Muscle layer of duodenum (tissue), 2 donors: Measurements from ENCODE around the gene KMT2C.

Experiments used
- H3K27ac ChIP-seq: one replicate; pipeline ENCODE4 v1.7.0; 2013; ENCODE audit warnings: mild to moderate bottlenecking, low read length
- H3K27me3 ChIP-seq: one replicate; pipeline ENCODE4 v1.7.0; 2013; ENCODE audit warnings: low read depth, mild to moderate bottlenecking, control low read depth, low read length
- H3K36me3 ChIP-seq, 2 donors: one replicate each; pipeline ENCODE4 v1.7.0; 2013; ENCODE audit warnings: low read length in 2 of 2, control low read depth in 1 of 2, mild to moderate bottlenecking in 1 of 2; ENCODE audit not compliant: insufficient read depth in 2 of 2, control insufficient read depth in 1 of 2
- H3K4me1 ChIP-seq, 2 donors: one replicate each; pipeline ENCODE4 v1.7.0; 2013; ENCODE audit warnings: low read length in 2 of 2, mild to moderate bottlenecking in 2 of 2, control low read depth in 1 of 2, moderate library complexity in 1 of 2; ENCODE audit not compliant: insufficient read depth in 2 of 2, control insufficient read depth in 1 of 2
- H3K4me3 ChIP-seq, 2 donors: one replicate each; pipeline ENCODE4 v1.7.0; 2013; ENCODE audit warnings: low read length in 2 of 2, low read depth in 1 of 2, mild to moderate bottlenecking in 1 of 2
- H3K9me3 ChIP-seq, 2 donors: one replicate each; pipeline ENCODE4 v1.7.0; 2013; ENCODE audit warnings: low read length in 2 of 2, control low read depth in 1 of 2, mild to moderate bottlenecking in 1 of 2; ENCODE audit not compliant: control insufficient read depth in 1 of 2
- donor health status: healthy.

KMT2C gene

DNA sequence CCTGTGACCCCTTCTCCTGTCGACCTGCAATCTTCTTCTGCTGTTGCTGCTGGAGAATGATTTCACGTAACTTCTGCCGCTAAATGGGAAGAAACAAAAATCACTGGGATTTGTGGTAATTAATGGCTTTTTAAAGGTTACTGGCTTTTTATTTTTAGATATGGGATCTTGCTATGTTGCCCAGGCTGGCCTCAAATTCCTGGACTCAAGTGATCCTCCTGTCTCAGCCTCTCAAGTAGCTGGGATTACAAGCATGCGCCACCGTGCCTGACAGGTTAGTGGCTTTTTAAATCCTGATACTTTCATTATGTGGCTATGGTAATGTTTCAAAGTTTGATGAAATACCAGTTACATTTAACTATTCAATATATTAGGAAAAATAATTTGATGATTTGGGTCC lies 255.8 kb downstream of the KMT2C start:
- Histone ChIP-seq H3K27me3 (no peaks in the 10 kb centered on the region), H3K4me3 (no peak overlapping the region), H3K9me3 (no peaks in the 10 kb centered on the region), H3K4me1 (no peaks in the 10 kb centered on the region), H3K27ac (no peak overlapping the region), H3K36me3 (peaks cover 58 to 70% of the 10 kb centered on the region in 2 donors)

GRCh38 chr7:152178405-152179058 lies 257.3 kb downstream of the KMT2C start:
- H3K27ac ChIP-seq = no peak overlapping the region
- H3K36me3 ChIP-seq = peaks cover 62 to 66% of the 10 kb centered on the region in 2 donors
- H3K9me3 ChIP-seq = no peaks in the 10 kb centered on the region

GRCh38 chr7:152177681-152178404 lies 258.0 kb downstream of the KMT2C start:
- Histone ChIP-seq H3K9me3 (no peaks in the 10 kb centered on the region), H3K4me1 (no peaks in the 10 kb centered on the region), H3K36me3 (peaks cover 63 to 66% of the 10 kb centered on the region in 2 donors), H3K4me3 (no peak overlapping the region), H3K27ac (no peak overlapping the region), H3K27me3 (no peaks in the 10 kb centered on the region)

More at GRCh38 chr7:152178405-152179058, 257.3 kb downstream of the KMT2C start:
- no peaks in the 10 kb centered on the region for H3K27me3 ChIP-seq
- H3K4me3 ChIP-seq = no peak overlapping the region
- no peaks in the 10 kb centered on the region for H3K4me1 ChIP-seq

- H3K9me3 ChIP-seq = no peaks in the 10 kb centered on the region
- H3K27me3 ChIP-seq = no peaks in the 10 kb centered on the region
- no peak overlapping the region for H3K4me3 ChIP-seq
- peaks cover 59 to 60% of the 10 kb centered on the region in 2 donors for H3K36me3 ChIP-seq
- no peaks in the 10 kb centered on the region for H3K4me1 ChIP-seq
- H3K27ac ChIP-seq = no peak overlapping the region
Measured at GRCh38 chr7:152176797-152177196, 259.0 kb downstream of the KMT2C start.

DNA sequence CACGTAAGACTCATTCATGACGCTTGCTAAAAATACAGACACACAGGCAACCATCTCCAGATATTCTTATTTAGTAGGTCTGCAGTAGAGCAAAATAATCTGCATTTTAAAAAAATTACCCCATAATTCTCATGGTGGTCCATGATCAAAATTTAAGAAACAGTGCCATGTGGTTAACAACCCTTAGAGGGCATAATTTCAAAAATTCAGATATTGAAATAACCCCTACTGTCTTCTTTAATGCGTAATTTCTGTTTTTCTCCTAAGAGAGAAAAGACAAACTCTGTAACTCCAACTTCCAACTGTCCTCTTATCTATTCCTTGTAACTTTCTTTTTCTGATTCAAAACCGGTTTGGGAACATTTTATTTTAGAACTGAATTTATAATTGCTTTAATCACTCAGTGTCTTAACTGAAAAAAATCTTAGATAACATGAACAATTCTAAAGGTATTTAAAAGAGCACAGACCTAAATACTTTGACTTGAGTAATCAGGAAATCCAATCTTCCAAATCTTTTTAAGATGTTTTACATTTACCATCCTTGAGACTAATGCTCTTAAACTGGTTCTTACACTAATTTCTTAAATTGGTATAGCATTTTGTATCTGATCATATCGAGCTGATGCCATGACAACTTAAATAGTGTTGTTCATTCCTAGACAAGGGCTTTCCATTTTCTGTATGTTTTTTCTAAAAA lies 262.3 kb downstream of the KMT2C start:
- H3K4me3 ChIP-seq = no peak overlapping the region
- no peaks in the 10 kb centered on the region for H3K9me3 ChIP-seq
- no peaks in the 10 kb centered on the region for H3K4me1 ChIP-seq
- H3K36me3 ChIP-seq = peaks cover 52 to 59% of the 10 kb centered on the region in 2 donors
- no peak overlapping the region for H3K27ac ChIP-seq
- no peaks in the 10 kb centered on the region for H3K27me3 ChIP-seq

- Histone ChIP-seq H3K27me3 (no peaks in the 10 kb centered on the region), H3K36me3 (peaks cover 55 to 68% of the 10 kb centered on the region in 2 donors), H3K9me3 (no peaks in the 10 kb centered on the region), H3K4me3 (no peak overlapping the region), H3K4me1 (no peaks in the 10 kb centered on the region), H3K27ac (no peak overlapping the region)
Measured at GRCh38 chr7:152162287-152162686, 273.5 kb downstream of the KMT2C start.

GRCh38 chr7:152161171-152161570 lies 274.6 kb downstream of the KMT2C start:
- Histone ChIP-seq H3K27ac (no peak overlapping the region), H3K4me3 (no peak overlapping the region), H3K9me3 (no peaks in the 10 kb centered on the region), H3K4me1 (no peaks in the 10 kb centered on the region), H3K36me3 (peaks cover 53 to 67% of the 10 kb centered on the region in 2 donors), H3K27me3 (no peaks in the 10 kb centered on the region)

- H3K36me3 ChIP-seq = peaks cover 68% of the 10 kb centered on the region in 2 donors
- no peaks in the 10 kb centered on the region for H3K27me3 ChIP-seq
- no peak overlapping the region for H3K27ac ChIP-seq
- no peaks in the 10 kb centered on the region for H3K9me3 ChIP-seq
- no peaks in the 10 kb centered on the region for H3K4me1 ChIP-seq
- H3K4me3 ChIP-seq = no peak overlapping the region
Measured at GRCh38 chr7:152158801-152159587, 276.8 kb downstream of the KMT2C start.

DNA sequence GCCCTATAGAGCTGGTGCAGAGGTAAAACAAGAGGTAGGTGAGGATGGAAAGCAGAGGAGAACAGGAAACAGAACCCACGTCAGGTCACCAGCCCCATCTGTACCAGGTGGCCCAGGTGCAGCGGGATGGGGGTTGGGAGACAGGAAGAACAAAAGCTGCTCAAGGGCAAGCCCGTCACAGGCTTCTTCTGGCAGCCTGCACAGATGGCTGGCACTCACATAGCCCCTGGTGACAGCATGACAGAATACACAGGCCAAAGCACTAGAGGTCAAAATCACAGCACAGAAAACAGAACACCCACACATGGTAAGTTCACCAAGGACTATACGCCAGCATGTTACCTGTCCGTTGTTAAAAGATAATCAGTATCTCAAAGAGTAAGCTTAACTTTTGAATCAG lies 283.5 kb downstream of the KMT2C start:
- no peaks in the 10 kb centered on the region for H3K27me3 ChIP-seq
- no peaks in the 10 kb centered on the region for H3K9me3 ChIP-seq
- H3K4me1 ChIP-seq = no peaks in the 10 kb centered on the region
- H3K36me3 ChIP-seq = peaks cover 82 to 88% of the 10 kb centered on the region in 2 donors
- no peak overlapping the region for H3K4me3 ChIP-seq
- H3K27ac ChIP-seq = no peak overlapping the region

GRCh38 chr7:152149363-152149762 lies 286.4 kb downstream of the KMT2C start:
- H3K36me3 ChIP-seq = peaks cover 80 to 86% of the 10 kb centered on the region in 2 donors
- no peaks in the 10 kb centered on the region for H3K9me3 ChIP-seq
- H3K4me3 ChIP-seq = no peak overlapping the region
- no peaks in the 10 kb centered on the region for H3K4me1 ChIP-seq
- H3K27ac ChIP-seq = no peak overlapping the region
- no peaks in the 10 kb centered on the region for H3K27me3 ChIP-seq

- no peaks in the 10 kb centered on the region for H3K9me3 ChIP-seq
- H3K4me3 ChIP-seq = no peak overlapping the region
- no peak overlapping the region for H3K27ac ChIP-seq
- H3K27me3 ChIP-seq = no peaks in the 10 kb centered on the region
- H3K4me1 ChIP-seq = no peaks in the 10 kb centered on the region
- H3K36me3 ChIP-seq = peaks cover 80 to 86% of the 10 kb centered on the region in 2 donors
Measured at GRCh38 chr7:152148706-152149105, 287.1 kb downstream of the KMT2C start.
